GM23338 (cell line): ENCODE measurements around the gene OLFM1. TPM values are rescaled to one million over a fixed set of nuclear protein-coding genes. Genes with fewer than 3 reads are reported as not detected.

Experiments used
- ATAC-seq: fragments of 200-7000 bp; cut with Tn5 transposase; 3 replicates; pipeline ENCODE4 v1.9.1; 2020
- DNase-seq: peaks from one replicate; pipeline ENCODE4 v3.0.0-alpha.2; 2015; ENCODE audit warnings: low spot score
- H2AFZ ChIP-seq: fragments of 200-600 bp; sonication (generic); 2 replicates; pipeline ENCODE4 v1.8.0; 2016; ENCODE audit warnings: antibody characterized with exemption, mild to moderate bottlenecking, moderate library complexity
- H3F3A ChIP-seq: fragments of 200-600 bp; sonication (generic); replicated peaks from 2 replicates; pipeline ENCODE4 v1.8.0; 2017; ENCODE audit warnings: antibody characterized with exemption, mixed run types, low read depth
- H3K27ac ChIP-seq: fragments of 200-600 bp; sonication (generic); 2 replicates; pipeline ENCODE4 v1.6.1; 2016; ENCODE audit warnings: low read depth
- H3K27me3 ChIP-seq: fragments of 200-600 bp; sonication (generic); 2 replicates; pipeline ENCODE4 v1.8.0; 2016; ENCODE audit warnings: mild to moderate bottlenecking, mixed run types, moderate library complexity; ENCODE audit not compliant: insufficient read depth
- H3K36me3 ChIP-seq: fragments of 200-600 bp; sonication (generic); 2 replicates; pipeline ENCODE4 v1.8.0; 2016; ENCODE audit warnings: mild to moderate bottlenecking; ENCODE audit not compliant: insufficient read depth
- H3K4me1 ChIP-seq: fragments of 200-600 bp; sonication (generic); 2 replicates; pipeline ENCODE4 v1.8.0; 2016; ENCODE audit warnings: mild to moderate bottlenecking, moderate library complexity; ENCODE audit not compliant: insufficient read depth
- H3K4me2 ChIP-seq: fragments of 200-600 bp; sonication (generic); 2 replicates; pipeline ENCODE4 v1.7.1; 2017; ENCODE audit warnings: mixed run types
- H3K4me3 ChIP-seq: fragments of 200-600 bp; sonication (generic); 2 replicates; pipeline ENCODE4 v1.6.1; 2016; ENCODE audit warnings: mixed run types
- H3K79me2 ChIP-seq: fragments of 200-600 bp; sonication (generic); replicated peaks from 2 replicates; pipeline ENCODE4 v1.8.0; 2017; ENCODE audit warnings: mild to moderate bottlenecking; ENCODE audit not compliant: insufficient read depth
- H3K9me2 ChIP-seq: fragments of 200-600 bp; sonication (generic); 2 replicates; pipeline ENCODE4 v1.8.0; 2017; ENCODE audit not compliant: insufficient read depth
- H4K20me1 ChIP-seq: fragments of 200-600 bp; sonication (generic); replicated peaks from 2 replicates; pipeline ENCODE4 v1.8.0; 2017; ENCODE audit warnings: mild to moderate bottlenecking; ENCODE audit not compliant: insufficient read depth
- H3K27ac Mint-ChIP-seq: 2 replicates; pipeline ENCODE4 v1.8.0; 2020; ENCODE audit warnings: inconsistent platforms, mild to moderate bottlenecking, moderate library complexity, mixed read lengths
- H3K27me3 Mint-ChIP-seq: 3 replicates; pipeline ENCODE4 v1.8.0; 2022; ENCODE audit warnings: low read depth, mild to moderate bottlenecking, moderate library complexity, mixed read lengths, inconsistent platforms; ENCODE audit not compliant: insufficient read depth, poor library complexity
- H3K36me3 Mint-ChIP-seq: 3 replicates; pipeline ENCODE4 v1.8.0; 2021; ENCODE audit warnings: low read depth, mild to moderate bottlenecking, inconsistent platforms, moderate library complexity, mixed read lengths
- H3K4me1 Mint-ChIP-seq: 3 replicates; pipeline ENCODE4 v1.8.0; 2020; ENCODE audit warnings: mild to moderate bottlenecking, inconsistent platforms, mixed read lengths
- H3K4me3 Mint-ChIP-seq: 3 replicates; pipeline ENCODE4 v1.8.0; 2021; ENCODE audit warnings: moderate library complexity, mild to moderate bottlenecking, inconsistent platforms, mixed read lengths
- H3K9me3 Mint-ChIP-seq: 3 replicates; pipeline ENCODE4 v1.8.0; 2020; ENCODE audit warnings: moderate library complexity, mild to moderate bottlenecking, inconsistent platforms, mixed read lengths
- CREB1 ChIP-seq: fragments of 250-450 bp; sonication (Bioruptor Pico); IDR thresholded peaks from 2 replicates; pipeline ENCODE4 v1.5.0; 2020; ENCODE audit warnings: low read depth, mild to moderate bottlenecking, moderate library complexity
- EZH2 ChIP-seq: fragments of 200-600 bp; sonication (generic); IDR thresholded peaks from one replicate; pipeline ENCODE4 v1.8.0; 2017; ENCODE audit warnings: antibody characterized with exemption, mild to moderate bottlenecking, low read depth; ENCODE audit not compliant: unreplicated experiment
- EZH2phosphoT487 ChIP-seq: fragments of 200-600 bp; sonication (generic); IDR thresholded peaks from one replicate; pipeline ENCODE4 v1.8.1; 2018; ENCODE audit warnings: antibody characterized with exemption; ENCODE audit not compliant: unreplicated experiment
- JUNB ChIP-seq: IDR thresholded peaks from one replicate; pipeline ENCODE4 v1.6.1; 2016; ENCODE audit warnings: antibody characterized with exemption; ENCODE audit not compliant: unreplicated experiment
- NANOG ChIP-seq: IDR thresholded peaks from 2 replicates; pipeline ENCODE4 v1.6.1; 2016; ENCODE audit warnings: antibody characterized with exemption, borderline replicate concordance
- STAT1 ChIP-seq: IDR thresholded peaks from one replicate; pipeline ENCODE4 v1.6.1; 2016; ENCODE audit warnings: antibody characterized with exemption; ENCODE audit not compliant: unreplicated experiment
- ZNF114 ChIP-seq: fragments of 250-450 bp; sonication (Bioruptor Pico); IDR thresholded peaks from 2 replicates; pipeline ENCODE4 v1.5.0; 2020; ENCODE audit warnings: mild to moderate bottlenecking, moderate library complexity
- ZNF462 ChIP-seq: fragments of 250-450 bp; sonication (Bioruptor Pico); IDR thresholded peaks from 2 replicates; pipeline ENCODE4 v1.5.0; 2020; ENCODE audit warnings: mild to moderate bottlenecking, moderate library complexity
- polyA plus RNA-seq: library from polyadenylated mRNA; unstranded; fragments of >200 nt; fragmentation: Nextera tagmentation; extraction: Ambion mirVana; gene quantifications from 2 replicates; pipeline ENCODE4 v1.2.1, GENCODE V29; 2016
- total RNA-seq: library from RNA; depleted of rRNA; stranded (reverse); fragments of >200 nt; shearing (Covaris generic); gene quantifications from 2 replicates; pipeline ENCODE4 v1.2.3, GENCODE V29; 2014

Gene OLFM1
- total and polyA plus RNA-seq, 2 experiments from 2014 or later, result 20.6 to 40.1 TPM

GRCh38 chr9:135045928-135046738 is 41.3 kb upstream of the OLFM1 start:
- Histone ChIP-seq H4K20me1 (no peaks in the 10 kb centered on the region), H3K4me3 (no peak overlapping the region), H3K9me2 (no peaks in the 10 kb centered on the region), H3K36me3 (no peaks in the 10 kb centered on the region), H3K79me2 (no peaks in the 10 kb centered on the region), H3K27me3 (no peaks in the 10 kb centered on the region), H3K4me1 (no peaks in the 10 kb centered on the region), H3K27ac (no peak overlapping the region), H3F3A (no peaks in the 10 kb centered on the region), H3K4me2 (no peak overlapping the region), H2AFZ (no peak overlapping the region)
- no peak for TF ChIP-seq ZNF114 (CRISPR knock-in tag)
- no peak for TF ChIP-seq NANOG
- TF ChIP-seq CREB1 (CRISPR knock-in tag), result no peak
- no peak for TF ChIP-seq EZH2phosphoT487
- no peak for TF ChIP-seq JUNB
- no peak for TF ChIP-seq ZNF462
- no peak for TF ChIP-seq STAT1
- TF ChIP-seq EZH2, result no peak
- H3K9me3 Mint-ChIP-seq, result no peaks in the 10 kb centered on the region
- no peaks in the 10 kb centered on the region for H3K36me3 Mint-ChIP-seq
- no peaks in the 10 kb centered on the region for H3K4me1 Mint-ChIP-seq
- no peak overlapping the region for H3K27ac Mint-ChIP-seq
- H3K27me3 Mint-ChIP-seq, result peaks cover 9% of the 10 kb centered on the region
- H3K4me3 Mint-ChIP-seq, result no peak overlapping the region
- DNase-seq, result no peak
- ATAC-seq, result no peak
